GM12864 (cell line): ENCODE data around the gene NSUN6.

Experiments
- DNase-seq: peaks from one replicate; pipeline ENCODE4 v3.0.0-alpha.2; 2011; ENCODE audit warnings: low read depth
- H3K4me3 ChIP-seq: 2 replicates; pipeline ENCODE4 v1.5.1; 2011; ENCODE audit warnings: mild to moderate bottlenecking, low read depth, low read length, control low read depth
- CTCF ChIP-seq: IDR thresholded peaks from 2 replicates; pipeline ENCODE4 v1.5.1; 2011; ENCODE audit warnings: low read depth, mild to moderate bottlenecking, moderate library complexity, low read length, control low read depth, inconsistent platforms; ENCODE audit errors: missing control alignments

Gene NSUN6

GRCh38 chr10:18540195-18540594, 111.2 kb downstream of the NSUN6 start:
- TF ChIP-seq CTCF: no peak
- DNase-seq: no peak
- no peak overlapping the region for H3K4me3 ChIP-seq

- no peak for TF ChIP-seq CTCF
- DNase-seq: no peak
- H3K4me3 ChIP-seq: no peak overlapping the region
These were observed 112.1 kb downstream of the NSUN6 start for GRCh38 chr10:18539335-18539734.

GRCh38 chr10:18533896-18534295, 117.5 kb downstream of the NSUN6 start:
- no peak for DNase-seq
- H3K4me3 ChIP-seq: no peak overlapping the region
- no peak for TF ChIP-seq CTCF

- TF ChIP-seq CTCF: no peak
- DNase-seq: no peak
- no peak overlapping the region for H3K4me3 ChIP-seq
These were observed 118.4 kb downstream of the NSUN6 start for GRCh38 chr10:18532881-18533535.

GRCh38 chr10:18528292-18528691, 123.1 kb downstream of the NSUN6 start:
- no peak overlapping the region for H3K4me3 ChIP-seq
- TF ChIP-seq CTCF: no peak
- no peak for DNase-seq

GRCh38 chr10:18527687-18528086, 123.7 kb downstream of the NSUN6 start:
- TF ChIP-seq CTCF: no peak
- no peak overlapping the region for H3K4me3 ChIP-seq
- no peak for DNase-seq

GRCh38 chr10:18523858-18524257, 127.5 kb downstream of the NSUN6 start:
- no peak for TF ChIP-seq CTCF
- H3K4me3 ChIP-seq: no peak overlapping the region
- no peak for DNase-seq
